HCT116 (cell line): ENCODE results near the gene PCMTD2. TPM values are rescaled to one million over a fixed set of nuclear protein-coding genes. Genes with fewer than 3 reads are reported as not detected.

ENCODE experiments used
- ATAC-seq: fragments of 200-7000 bp; cut with Tn5 transposase; 2 replicates; pipeline ENCODE4 v1.9.1; 2020; ENCODE audit warnings: mild to moderate bottlenecking, moderate library complexity
- BruUV-seq: library from RNA; stranded (reverse); fragments of 400-500 nt; replicated peaks from 2 replicates; lab custom pipeline; 2021; lab: Mats Ljungman, UMichigan
- CTCF ChIA-PET: fragments of 300-600 bp; sonication (Branson Sonifier 250); formaldehyde crosslinking; loops from one replicate; lab custom pipeline; 2021; ENCODE audit warnings: antibody characterized with exemption; lab: Charles Lee
- POLR2A ChIA-PET: fragments of 300-600, 350-600 bp; sonication (Branson Sonifier 250); formaldehyde crosslinking; loops from one replicate; lab custom pipeline; 2021; ENCODE audit warnings: antibody characterized with exemption; lab: Charles Lee
- RAD21 ChIA-PET, 2 experiments: fragments of 300-600 bp; sonication (Branson Sonifier 250); formaldehyde crosslinking; loops; one replicate each; lab custom pipeline; 2023; ENCODE audit warnings: low total read pairs in 2 of 2; ENCODE audit not compliant: uncharacterized antibody in 2 of 2, unreplicated experiment in 2 of 2, low non-redundant PET in 1 of 2; lab: Charles Lee
- DNase-seq: peaks from one replicate; pipeline ENCODE4 v3.0.0-alpha.2; 2010; ENCODE audit warnings: low read depth, low spot score
- H2AFZ ChIP-seq: fragments of 200-600 bp; shearing (Covaris generic), sonication (generic); 2 replicates; pipeline ENCODE4 v1.6.1; 2017; ENCODE audit warnings: low read depth, mixed run types, mixed read lengths, antibody characterized with exemption, low read length; ENCODE audit not compliant: poor library complexity, severe bottlenecking
- H3K27ac ChIP-seq: 2 replicates; pipeline ENCODE4 v1.5.1; 2012; ENCODE audit warnings: low read depth, low read length
- H3K27me3 ChIP-seq: fragments of 200-600 bp; sonication (generic); 2 replicates; pipeline ENCODE4 v1.6.1; 2016; ENCODE audit warnings: mixed run types, low read length, mixed read lengths; ENCODE audit not compliant: insufficient read depth
- H3K36me3 ChIP-seq, 2 experiments: fragments of 200-500 bp in 1 of 2; fragments of 200-600 bp in 1 of 2; sonication (Bioruptor generic) in 1 of 2; sonication (generic) in 1 of 2; 2 replicates each; pipeline versions ENCODE4 v1.5.1 to v1.6.1; 2014 to 2016; ENCODE audit warnings: low read length in 2 of 2, inconsistent platforms in 1 of 2, mixed read lengths in 1 of 2, mixed run types in 1 of 2; ENCODE audit not compliant: insufficient read depth in 2 of 2, control insufficient read depth in 1 of 2
- H3K4me1 ChIP-seq, 2 experiments: fragments of 200-600 bp in 1 of 2; sonication (generic) in 1 of 2; 2 replicates each; pipeline versions ENCODE4 v1.5.1 to v1.6.1; 2012 to 2017; ENCODE audit warnings: low read length in 2 of 2, inconsistent platforms in 1 of 2, mild to moderate bottlenecking in 1 of 2, mixed read lengths in 1 of 2, mixed run types in 1 of 2, moderate library complexity in 1 of 2; ENCODE audit not compliant: insufficient read depth in 2 of 2, control insufficient read depth in 1 of 2
- H3K4me2 ChIP-seq: fragments of 200-600 bp; sonication (generic); 2 replicates; pipeline ENCODE4 v1.6.1; 2017; ENCODE audit warnings: mixed run types, low read length, mixed read lengths
- H3K4me3 ChIP-seq, 2 experiments: fragments of 200-600 bp in 1 of 2; sonication (generic) in 1 of 2; replicated peaks in 1 of 2; 2 replicates each; pipeline ENCODE4 v1.5.1; 2011 to 2016; ENCODE audit warnings: low read length in 2 of 2, control low read depth in 1 of 2, low read depth in 1 of 2, mild to moderate bottlenecking in 1 of 2, mixed read lengths in 1 of 2, mixed run types in 1 of 2
- H3K79me2 ChIP-seq: fragments of 200-600 bp; sonication (generic); 2 replicates; pipeline ENCODE4 v1.6.1; 2017; ENCODE audit warnings: mild to moderate bottlenecking, mixed run types, low read length, moderate library complexity, mixed read lengths; ENCODE audit not compliant: insufficient read depth
- H3K9ac ChIP-seq: fragments of 200-600 bp; sonication (generic); 2 replicates; pipeline ENCODE4 v1.6.1; 2016; ENCODE audit warnings: low read length, mixed read lengths
- H3K9me2 ChIP-seq: fragments of 200-600 bp; sonication (generic), shearing (Covaris generic); 2 replicates; pipeline ENCODE4 v1.6.1; 2017; ENCODE audit warnings: mixed run types, mild to moderate bottlenecking, moderate library complexity; ENCODE audit not compliant: insufficient read depth
- H3K9me3 ChIP-seq, 2 experiments: fragments of 200-500 bp in 1 of 2; fragments of 200-600 bp in 1 of 2; sonication (Bioruptor generic) in 1 of 2; sonication (generic) in 1 of 2; 2 replicates each; pipeline ENCODE4 v1.6.1; 2014 to 2017; ENCODE audit warnings: low read length in 2 of 2, mixed read lengths in 2 of 2, inconsistent platforms in 1 of 2, low read depth in 1 of 2, mild to moderate bottlenecking in 1 of 2, mixed run types in 1 of 2, moderate library complexity in 1 of 2; ENCODE audit not compliant: control insufficient read depth in 1 of 2, insufficient read depth in 1 of 2
- H4K20me1 ChIP-seq: fragments of 200-600 bp; sonication (generic), shearing (Covaris generic); 2 replicates; pipeline ENCODE4 v1.6.1; 2017; ENCODE audit warnings: mixed run types, mild to moderate bottlenecking, moderate library complexity; ENCODE audit not compliant: insufficient read depth
- CBX3 ChIP-seq: IDR thresholded peaks from 2 replicates; pipeline ENCODE4 v1.6.1; 2012; ENCODE audit warnings: low read depth
- CTCF ChIP-seq, 3 experiments: fragments of 200-600 bp in 1 of 3; sonication (generic) in 1 of 3; IDR thresholded peaks in 2 of 3; conservative IDR thresholded peaks in 1 of 3; 2 replicates each; pipeline ENCODE4 v1.5.1; 2012 to 2017; ENCODE audit warnings: low read depth in 2 of 3, low read length in 2 of 3, antibody characterized with exemption in 1 of 3, borderline replicate concordance in 1 of 3, control low read depth in 1 of 3, mild to moderate bottlenecking in 1 of 3, mixed read lengths in 1 of 3, mixed run types in 1 of 3, moderate library complexity in 1 of 3; ENCODE audit not compliant: insufficient read depth in 1 of 3
- EGR1 ChIP-seq: IDR thresholded peaks from 2 replicates; pipeline ENCODE4 v1.6.1; 2012; ENCODE audit warnings: low read depth
- ELF1 ChIP-seq: IDR thresholded peaks from 2 replicates; pipeline ENCODE4 v1.6.1; 2012; ENCODE audit warnings: low read depth, borderline replicate concordance
- EZH2 ChIP-seq: fragments of 200-600 bp; sonication (generic); IDR thresholded peaks from 2 replicates; pipeline ENCODE4 v1.6.1; 2017; ENCODE audit warnings: antibody characterized with exemption, mixed run types
- FOSL1 ChIP-seq: IDR thresholded peaks from 2 replicates; pipeline ENCODE4 v1.6.1; 2012; ENCODE audit warnings: low read depth
- POLR2AphosphoS5 ChIP-seq: IDR thresholded peaks from 2 replicates; pipeline ENCODE4 v1.6.1; 2011; ENCODE audit warnings: mild to moderate bottlenecking, low read depth, low read length, moderate library complexity
- REST ChIP-seq: IDR thresholded peaks from 2 replicates; pipeline ENCODE4 v1.6.1; 2012; ENCODE audit warnings: low read depth
- SIN3A ChIP-seq: IDR thresholded peaks from 2 replicates; pipeline ENCODE4 v1.6.1; 2012; ENCODE audit warnings: low read depth
- SRF ChIP-seq: IDR thresholded peaks from 2 replicates; pipeline ENCODE4 v1.6.1; 2012; ENCODE audit warnings: low read depth
- TCF7L2 ChIP-seq: IDR thresholded peaks from 2 replicates; pipeline ENCODE4 v1.7.0; 2011; ENCODE audit warnings: borderline replicate concordance, inconsistent platforms; ENCODE audit not compliant: insufficient read depth, insufficient read length; ENCODE audit errors: extremely low read depth
- YY1 ChIP-seq: IDR thresholded peaks from 2 replicates; pipeline ENCODE4 v1.6.1; 2011; ENCODE audit warnings: low read length, low read depth, moderate library complexity, mild to moderate bottlenecking; ENCODE audit not compliant: insufficient replicate concordance; ENCODE audit errors: extremely low read depth
- ZFX ChIP-seq: fragments of 450-650 bp; IDR thresholded peaks from 2 replicates; pipeline ENCODE4 v1.6.1; 2017
- intact Hi-C: fragments of 100-400 bp; cut with micrococcal nuclease; formaldehyde crosslinking; loops from 2 replicates; pipeline ENCODE4 v1.10.0; 2022
- total RNA-seq: library from RNA; stranded (reverse); gene quantifications from one replicate; pipeline ENCODE4 v1.2.1, GENCODE V29; 2021; ENCODE audit not compliant: unreplicated experiment

PCMTD2 gene
- total RNA-seq, 1 experiment from 2014 or later: 44.7 TPM

- TF ChIP-seq REST (no peak), CTCF (IDR thresholded peaks at IDR 0.05 in 2 of 3, conservative IDR thresholded peaks at IDR 0.05 in 1 of 3; ENCODE audit: borderline replicate concordance in 1 of 3, insufficient read depth in 1 of 3, low read depth in 2 of 3, low read length in 2 of 3) (no peak), TCF7L2 (no peak), EGR1 (no peak), FOSL1 (no peak), YY1 (no peak), ZFX (no peak)
These were observed 4.7 kb downstream of the PCMTD2 start (continued) for GRCh38 chr20:64260239-64260638.

GRCh38 chr20:64261138-64261537 lies 5.6 kb downstream of the PCMTD2 start:
- ChIA-PET POLR2A (no interaction called here), RAD21 (no interaction called here), CTCF (no interaction called here)
- Histone ChIP-seq H3K27ac (no peak overlapping the region), H3K27me3 (no peaks in the 10 kb centered on the region), H3K4me1 (peaks cover 0 to 10% of the 10 kb centered on the region in 2 experiments; a peak in 2 of 4 replicates), H4K20me1 (no peaks in the 10 kb centered on the region), H3K4me3 (no peak overlapping the region), H3K9me3 (no peaks in the 10 kb centered on the region), H3K4me2 (no peak overlapping the region), H3K79me2 (peaks cover 17% of the 10 kb centered on the region), H3K9me2 (no peaks in the 10 kb centered on the region), H3K9ac (no peak overlapping the region), H2AFZ (no peak overlapping the region), H3K36me3 (no peaks in the 10 kb centered on the region)
- DNase-seq (no peak), ATAC-seq (no peak)
- intact Hi-C loops: no loop called here
- BruUV-seq: no TSS peak
- TF ChIP-seq CBX3 (no peak), SRF (no peak), EZH2 (no peak), SIN3A (no peak), EGR1 (no peak), CTCF (IDR thresholded peaks at IDR 0.05 in 2 of 3, conservative IDR thresholded peaks at IDR 0.05 in 1 of 3; ENCODE audit: borderline replicate concordance in 1 of 3, insufficient read depth in 1 of 3, low read depth in 2 of 3, low read length in 2 of 3) (no peak), REST (no peak), ELF1 (no peak), POLR2AphosphoS5 (no peak), ZFX (no peak)
